IMR-90 (cell line): ENCODE data around the gene UNC93A. TPM values are rescaled to one million over a fixed set of nuclear protein-coding genes. Genes with fewer than 3 reads are reported as not detected.

Experiments used
- polyA plus RNA-seq, 3 experiments: library from polyadenylated mRNA; depleted of rRNA; stranded (reverse); fragments of >200 nt; gene quantifications; 2 replicates each; pipeline ENCODE4 v1.2.3, GENCODE V29; 2012; ENCODE audit warnings: low replicate concordance in 1 of 3
- total RNA-seq: library from RNA; depleted of rRNA; stranded (reverse); fragments of >200 nt; gene quantifications from 2 replicates; pipeline ENCODE4 v1.2.3, GENCODE V29; 2012; rRNA removed

UNC93A gene
- total and polyA plus RNA-seq, 2 of the 4 experiments (the other 2 are of a cell fraction), result not detected

Other genes with a start within 250 kb of the UNC93A start
- gene CCR6, start 168.2 kb upstream of the UNC93A start, total RNA-seq, result not detected in 2 replicates
- gene CCR6, start 168.2 kb upstream of the UNC93A start, polyA plus RNA-seq (2012; rRNA removed), result not detected in 2 replicates
- gene GPR31, start 133.3 kb upstream of the UNC93A start, total RNA-seq, result not detected in 2 replicates
- gene GPR31, start 133.3 kb upstream of the UNC93A start, polyA plus RNA-seq (2012; rRNA removed), result not detected in 2 replicates
- not detected in 2 replicates for gene TTLL2, start 33.8 kb downstream of the UNC93A start, total RNA-seq
- gene TTLL2, start 33.8 kb downstream of the UNC93A start, polyA plus RNA-seq (2012; rRNA removed), result not detected in 2 replicates